ENCODE data around the gene SYTL5. TPM values are rescaled to one million over a fixed set of nuclear protein-coding genes. Genes with fewer than 3 reads are reported as not detected.

Gene SYTL5
- total and polyA plus RNA-seq, 3 donors from 2014 or later, result 1.0 to 1.7 (median 1.1) TPM

- intact Hi-C loops (cut with DNase I; ENCODE audit: low total_unique reads), result no loop called here
- no peak for DNase-seq
Observed at GRCh38 chrX:38163193-38163592, 156.8 kb downstream of the SYTL5 start.

GRCh38 chrX:38165023-38165422, 158.7 kb downstream of the SYTL5 start:
- no peaks in the 10 kb centered on the region for H3K9me3 ChIP-seq
- H3K4me3 ChIP-seq, result no peak overlapping the region
- intact Hi-C loops (cut with DNase I; ENCODE audit: low total_unique reads), result no loop called here
- 47 to 67% methylated on average over 1 of the region's 1 CpG for WGBS, 2 donors
- TF ChIP-seq CTCF (IDR thresholded peaks at IDR 0.05) (no peak), POLR2A (IDR thresholded peaks at IDR 0.05) (no peak)
- H3K27me3 ChIP-seq, result no peaks in the 10 kb centered on the region
- DNase-seq, result no peak
- no peaks in the 10 kb centered on the region for H3K36me3 ChIP-seq (ENCODE audit: low read depth, missing control alignments)
- no peaks in the 10 kb centered on the region for H3K4me1 ChIP-seq
- no peak overlapping the region for H3K27ac ChIP-seq

More at GRCh38 chrX:38163193-38163592, 156.8 kb downstream of the SYTL5 start:
- Histone ChIP-seq H3K27ac (no peak overlapping the region), H3K36me3 (ENCODE audit: low read depth, missing control alignments) (no peaks in the 10 kb centered on the region), H3K27me3 (no peaks in the 10 kb centered on the region), H3K9me3 (no peaks in the 10 kb centered on the region), H3K4me1 (no peaks in the 10 kb centered on the region), H3K4me3 (no peak overlapping the region)
- TF ChIP-seq POLR2A (IDR thresholded peaks at IDR 0.05), result no peak
- TF ChIP-seq CTCF (IDR thresholded peaks at IDR 0.05), result no peak

- no peaks in the 10 kb centered on the region for H3K4me1 ChIP-seq
- 67 to 71% methylated on average over 2 of the region's 2 CpGs for WGBS, 2 donors
- TF ChIP-seq CTCF (IDR thresholded peaks at IDR 0.05) (peak; percentile 23 to 75 (median 30)), POLR2A (IDR thresholded peaks at IDR 0.05) (no peak)
- no peaks in the 10 kb centered on the region for H3K9me3 ChIP-seq
- intact Hi-C loops (cut with DNase I; ENCODE audit: low total_unique reads), result no loop called here
- no peak overlapping the region for H3K27ac ChIP-seq
- DNase-seq, result peak; percentile 17
- H3K36me3 ChIP-seq (ENCODE audit: low read depth, missing control alignments), result no peaks in the 10 kb centered on the region
- no peak overlapping the region for H3K4me3 ChIP-seq
- H3K27me3 ChIP-seq, result no peaks in the 10 kb centered on the region
Observed at GRCh38 chrX:38166478-38167083, 160.2 kb downstream of the SYTL5 start.

- intact Hi-C loops (cut with DNase I; ENCODE audit: low total_unique reads), result loop anchor here (10.0 kb wide), 1 partner anchor 326 kb away; the partner anchor contains the start of gene DYNLT3
- DNase-seq, result no peak
- H3K9me3 ChIP-seq, result no peaks in the 10 kb centered on the region
- no peaks in the 10 kb centered on the region for H3K36me3 ChIP-seq (ENCODE audit: low read depth, missing control alignments)
- H3K27ac ChIP-seq, result no peak overlapping the region
- TF ChIP-seq CTCF (IDR thresholded peaks at IDR 0.05), result no peak
- TF ChIP-seq POLR2A (IDR thresholded peaks at IDR 0.05), result no peak
- H3K27me3 ChIP-seq, result no peaks in the 10 kb centered on the region
- no peaks in the 10 kb centered on the region for H3K4me1 ChIP-seq
- no peak overlapping the region for H3K4me3 ChIP-seq
- 67 to 80% methylated on average over 1 of the region's 1 CpG for WGBS, 2 donors
Observed at GRCh38 chrX:38170556-38170955, 164.2 kb downstream of the SYTL5 start.

GRCh38 chrX:38172596-38172995, 166.2 kb downstream of the SYTL5 start:
- intact Hi-C loops (cut with DNase I; ENCODE audit: low total_unique reads), result loop anchor here (10.0 kb wide), 1 partner anchor 328 kb away; the partner anchor contains the start of gene DYNLT3
- Histone ChIP-seq H3K27ac (no peak overlapping the region), H3K9me3 (no peaks in the 10 kb centered on the region), H3K4me3 (no peak overlapping the region), H3K36me3 (ENCODE audit: low read depth, missing control alignments) (no peaks in the 10 kb centered on the region), H3K27me3 (no peaks in the 10 kb centered on the region), H3K4me1 (no peaks in the 10 kb centered on the region)
- TF ChIP-seq CTCF (IDR thresholded peaks at IDR 0.05) (no peak), POLR2A (IDR thresholded peaks at IDR 0.05) (no peak)
- 74 to 92% methylated on average over 3 of the region's 3 CpGs for whole genome bisulfite sequencing, 2 donors
- no peak for DNase-seq

Data from testis (tissue), 3 donors.